ENCODE data around the gene PLA2G4A.

The PLA2G4A gene

DNA sequence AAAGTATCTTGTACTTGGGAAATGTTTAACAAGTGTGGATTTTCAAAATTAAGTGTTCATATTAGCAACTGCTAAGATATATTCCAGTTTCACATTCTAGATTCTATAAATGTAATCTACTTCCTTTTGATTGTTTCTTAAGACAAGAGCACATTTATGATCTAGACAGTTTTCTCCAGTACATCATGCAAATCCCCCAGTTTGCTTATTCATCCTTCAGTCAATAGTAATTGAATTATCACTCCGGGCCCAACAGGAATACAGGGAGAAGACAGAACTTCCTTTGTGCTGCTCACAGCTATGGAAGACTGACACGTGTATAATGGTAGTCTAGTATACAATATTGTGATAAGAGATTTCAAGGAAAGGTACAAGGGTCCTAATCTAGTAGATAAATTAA is 14.5 kb downstream of the PLA2G4A start:
- no peak for TF ChIP-seq ZNF274 (IDR thresholded peaks at IDR 0.05; ENCODE audit: low read depth, low read length)
- H3K4me3 ChIP-seq (ENCODE audit: low read length) = no peak overlapping the region

DNA sequence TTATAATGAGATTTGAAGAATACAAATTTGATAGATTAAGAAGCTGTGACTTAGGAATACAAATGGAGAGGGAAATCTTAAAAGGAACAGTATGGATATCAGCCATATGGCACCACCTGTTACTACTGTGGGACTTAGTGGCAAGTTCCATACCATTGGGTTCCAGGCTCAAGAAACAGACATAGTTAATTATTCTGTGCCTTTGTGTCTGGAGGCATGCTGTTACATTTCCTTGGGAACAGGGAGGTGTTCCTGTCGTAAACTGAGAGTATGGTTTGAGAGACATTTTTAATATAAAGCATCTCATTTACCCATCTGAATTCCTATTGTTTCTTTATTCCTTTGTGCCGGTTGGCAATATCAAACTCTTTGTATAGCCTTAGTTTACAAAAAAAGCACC is 15.2 kb downstream of the PLA2G4A start:
- TF ChIP-seq ZNF274 (IDR thresholded peaks at IDR 0.05; ENCODE audit: low read depth, low read length) = no peak
- H3K4me3 ChIP-seq (ENCODE audit: low read length) = no peak overlapping the region

DNA sequence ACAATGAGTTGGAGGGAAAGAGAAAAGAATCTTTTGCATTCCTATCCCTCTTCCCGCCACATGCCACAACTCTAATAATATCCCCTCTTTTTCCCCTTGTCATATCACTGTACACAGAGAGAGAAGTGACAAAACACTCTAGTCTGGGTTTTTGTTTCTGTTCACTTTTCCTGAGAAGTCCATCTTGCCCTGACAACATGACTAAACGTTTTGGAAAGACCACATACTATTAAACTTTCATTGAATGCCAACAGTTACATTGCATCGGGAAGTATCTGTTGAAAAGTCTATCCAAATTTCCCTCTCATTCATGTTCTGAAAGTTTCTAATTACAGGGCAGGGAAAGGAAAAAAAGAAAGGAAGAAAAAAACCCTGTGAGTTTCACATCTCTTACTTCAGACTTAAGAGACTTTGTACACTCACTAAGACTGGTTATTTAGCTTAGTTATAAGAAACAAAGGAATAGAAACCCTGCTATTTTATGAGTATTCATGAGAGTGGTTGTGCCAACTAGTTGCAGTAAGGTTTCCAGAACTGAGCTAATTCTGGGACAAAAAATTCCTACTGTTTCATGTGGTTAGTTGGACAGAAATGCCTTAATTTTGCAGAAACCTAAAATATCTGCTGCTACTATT is 16.9 kb downstream of the PLA2G4A start:
- no peak for TF ChIP-seq ZNF274 (IDR thresholded peaks at IDR 0.05; ENCODE audit: low read depth, low read length)
- H3K4me3 ChIP-seq (ENCODE audit: low read length) = no peak overlapping the region

DNA sequence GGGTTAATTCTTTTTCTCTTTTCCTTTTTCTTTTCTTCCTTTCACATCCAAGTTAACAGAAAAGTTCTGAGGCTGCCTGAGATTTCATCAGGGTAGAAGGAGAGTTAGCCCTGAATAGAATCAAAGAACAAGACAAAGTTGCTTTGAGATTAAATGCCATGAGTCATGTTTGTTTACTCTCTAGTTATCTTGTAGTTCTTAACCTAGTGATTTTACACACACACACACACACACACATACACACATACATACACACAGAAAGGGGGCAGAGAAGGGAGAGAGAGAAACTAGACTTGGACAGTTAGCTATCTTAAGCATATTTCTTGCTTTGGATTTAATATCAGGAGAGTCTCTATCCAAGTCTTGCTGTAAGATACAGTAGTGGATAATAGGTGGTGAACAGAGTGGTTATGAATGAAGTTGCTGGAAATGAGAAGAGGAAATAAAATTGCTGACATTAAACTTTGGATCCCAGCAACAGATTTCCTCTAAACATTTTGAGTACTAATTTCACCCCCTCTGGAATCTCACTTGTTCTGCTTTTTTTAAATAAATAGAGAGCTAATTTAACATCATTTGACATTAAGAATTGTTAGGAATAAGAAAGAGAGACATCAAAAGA is 19.9 kb downstream of the PLA2G4A start:
- TF ChIP-seq ZNF274 (IDR thresholded peaks at IDR 0.05; ENCODE audit: low read depth, low read length) = no peak
- no peak overlapping the region for H3K4me3 ChIP-seq (ENCODE audit: low read length)

DNA sequence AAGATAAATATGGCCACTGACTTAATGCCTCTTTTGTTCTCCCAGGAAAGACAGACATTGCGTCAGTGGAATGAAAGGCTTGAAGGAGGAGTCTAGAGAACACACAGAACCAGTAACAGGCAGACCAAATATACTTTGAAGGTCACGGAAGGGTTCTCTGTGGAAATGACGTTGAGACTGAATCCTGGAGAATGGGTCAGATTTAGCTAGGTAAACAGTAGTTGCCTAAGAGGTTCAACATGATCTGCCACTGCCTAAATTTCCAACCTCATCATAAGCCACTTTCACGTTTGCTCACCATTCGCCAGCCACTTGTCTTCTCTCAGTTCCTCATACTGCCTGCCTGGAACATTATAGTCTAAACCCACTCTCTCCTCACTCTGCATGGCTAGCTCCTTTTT is 20.5 kb downstream of the PLA2G4A start:
- H3K4me3 ChIP-seq (ENCODE audit: low read length) = no peak overlapping the region
- TF ChIP-seq ZNF274 (IDR thresholded peaks at IDR 0.05; ENCODE audit: low read depth, low read length) = no peak

DNA sequence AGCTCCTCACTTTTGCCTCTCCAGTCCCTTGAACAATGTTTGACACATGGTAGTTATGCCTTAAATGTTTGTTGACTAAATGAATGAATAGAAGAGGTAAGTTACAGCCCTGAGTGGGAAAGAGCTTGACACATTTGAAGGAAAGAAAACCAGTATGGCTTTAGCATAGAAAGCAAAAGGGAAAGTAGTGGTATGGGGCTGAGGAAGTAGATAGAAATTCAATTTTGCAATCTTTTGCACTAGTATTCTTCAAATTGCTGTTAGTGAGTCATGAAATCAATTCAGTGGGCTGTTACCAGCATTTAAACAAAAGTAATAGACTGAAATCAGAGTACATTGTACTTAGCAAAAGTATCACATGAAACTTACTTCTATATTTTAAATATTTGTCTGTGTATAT is 21.1 kb downstream of the PLA2G4A start:
- no peak overlapping the region for H3K4me3 ChIP-seq (ENCODE audit: low read length)
- no peak for TF ChIP-seq ZNF274 (IDR thresholded peaks at IDR 0.05; ENCODE audit: low read depth, low read length)

DNA sequence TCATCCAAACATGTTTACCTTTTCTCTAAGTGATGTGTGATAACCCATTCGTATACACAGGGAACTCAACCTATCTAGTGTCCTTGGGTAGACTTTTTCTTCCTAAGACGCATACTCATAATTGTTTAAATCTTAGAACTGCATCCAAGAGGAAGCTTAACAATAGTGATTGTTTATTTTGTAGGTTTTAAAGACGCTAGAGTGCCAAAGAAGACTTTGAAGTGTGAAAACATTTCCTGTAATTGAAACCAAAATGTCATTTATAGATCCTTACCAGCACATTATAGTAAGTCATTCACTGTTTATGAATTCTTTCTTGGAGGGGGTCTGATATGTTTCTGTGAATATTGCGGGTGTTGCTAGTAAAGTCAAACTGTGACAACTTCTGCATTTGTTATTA is 25.4 kb downstream of the PLA2G4A start:
- no peak overlapping the region for H3K4me3 ChIP-seq (ENCODE audit: low read length)
- TF ChIP-seq ZNF274 (IDR thresholded peaks at IDR 0.05; ENCODE audit: low read depth, low read length) = no peak

GRCh38 chr1:186858923-186859322 is 30.2 kb downstream of the PLA2G4A start:
- no peak for TF ChIP-seq ZNF274 (IDR thresholded peaks at IDR 0.05; ENCODE audit: low read depth, low read length)
- H3K4me3 ChIP-seq (ENCODE audit: low read length) = no peak overlapping the region

DNA sequence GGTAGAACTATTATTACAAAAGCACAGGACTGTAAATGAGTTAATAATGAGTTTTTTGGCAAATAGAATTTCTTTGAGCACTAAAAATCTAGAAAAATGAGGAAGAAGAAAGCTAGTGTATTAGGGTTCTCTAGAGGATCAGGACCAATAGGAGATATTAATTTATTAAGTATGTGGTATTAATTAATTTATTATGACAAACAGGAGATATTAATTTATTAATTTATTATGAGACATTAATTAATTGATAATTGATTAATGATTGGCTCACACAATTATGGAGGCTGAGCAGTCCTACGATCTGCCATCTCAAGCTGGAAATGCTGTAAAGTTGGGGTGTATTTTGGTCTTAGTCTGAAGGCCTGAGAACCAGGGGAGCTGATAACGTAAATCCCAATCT is 31.2 kb downstream of the PLA2G4A start:
- no peak for TF ChIP-seq ZNF274 (IDR thresholded peaks at IDR 0.05; ENCODE audit: low read depth, low read length)
- no peak overlapping the region for H3K4me3 ChIP-seq (ENCODE audit: low read length)

- TF ChIP-seq ZNF274 (IDR thresholded peaks at IDR 0.05; ENCODE audit: low read depth, low read length) = no peak
Observed at GRCh38 chr1:186864296-186864695, 35.5 kb downstream of the PLA2G4A start.

DNA sequence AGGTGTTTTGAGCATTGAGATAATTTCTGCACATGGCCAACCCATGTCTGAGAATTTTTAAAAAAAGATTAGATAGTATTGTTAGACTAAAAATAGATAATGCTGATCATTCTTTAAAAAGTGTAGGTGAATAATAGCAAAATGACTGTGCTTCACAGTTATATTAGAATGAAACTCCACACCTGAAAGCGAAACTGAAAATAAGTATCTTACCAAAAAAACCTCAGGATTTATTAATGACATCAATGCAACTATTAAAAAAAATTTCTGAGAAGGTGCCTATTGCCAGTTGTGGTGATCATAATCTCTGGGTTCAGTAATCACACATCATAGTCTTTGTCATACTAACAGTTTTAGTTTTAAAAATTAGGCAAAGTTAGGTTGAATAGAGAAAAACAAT is 36.5 kb downstream of the PLA2G4A start:
- H3K4me3 ChIP-seq (ENCODE audit: low read length) = no peak overlapping the region
- TF ChIP-seq ZNF274 (IDR thresholded peaks at IDR 0.05; ENCODE audit: low read depth, low read length) = no peak

More at GRCh38 chr1:186864296-186864695, 35.5 kb downstream of the PLA2G4A start:
- no peak overlapping the region for H3K4me3 ChIP-seq (ENCODE audit: low read length)

GRCh38 chr1:186865857-186866256 is 37.1 kb downstream of the PLA2G4A start:
- TF ChIP-seq ZNF274 (IDR thresholded peaks at IDR 0.05; ENCODE audit: low read depth, low read length) = no peak
- no peak overlapping the region for H3K4me3 ChIP-seq (ENCODE audit: low read length)

GRCh38 chr1:186869526-186870228 is 40.9 kb downstream of the PLA2G4A start:
- H3K4me3 ChIP-seq (ENCODE audit: low read length) = no peak overlapping the region
- no peak for TF ChIP-seq ZNF274 (IDR thresholded peaks at IDR 0.05; ENCODE audit: low read depth, low read length)

- no peak for TF ChIP-seq ZNF274 (IDR thresholded peaks at IDR 0.05; ENCODE audit: low read depth, low read length)
- no peak overlapping the region for H3K4me3 ChIP-seq (ENCODE audit: low read length)
Observed at GRCh38 chr1:186871784-186872183, 43.0 kb downstream of the PLA2G4A start.

- TF ChIP-seq ZNF274 (IDR thresholded peaks at IDR 0.05; ENCODE audit: low read depth, low read length) = no peak
Observed at GRCh38 chr1:186872291-186872690, 43.5 kb downstream of the PLA2G4A start.

More at GRCh38 chr1:186872291-186872690, 43.5 kb downstream of the PLA2G4A start:
- H3K4me3 ChIP-seq (ENCODE audit: low read length) = no peak overlapping the region
